ENCODE results near the gene SELENOV.

SELENOV gene

DNA sequence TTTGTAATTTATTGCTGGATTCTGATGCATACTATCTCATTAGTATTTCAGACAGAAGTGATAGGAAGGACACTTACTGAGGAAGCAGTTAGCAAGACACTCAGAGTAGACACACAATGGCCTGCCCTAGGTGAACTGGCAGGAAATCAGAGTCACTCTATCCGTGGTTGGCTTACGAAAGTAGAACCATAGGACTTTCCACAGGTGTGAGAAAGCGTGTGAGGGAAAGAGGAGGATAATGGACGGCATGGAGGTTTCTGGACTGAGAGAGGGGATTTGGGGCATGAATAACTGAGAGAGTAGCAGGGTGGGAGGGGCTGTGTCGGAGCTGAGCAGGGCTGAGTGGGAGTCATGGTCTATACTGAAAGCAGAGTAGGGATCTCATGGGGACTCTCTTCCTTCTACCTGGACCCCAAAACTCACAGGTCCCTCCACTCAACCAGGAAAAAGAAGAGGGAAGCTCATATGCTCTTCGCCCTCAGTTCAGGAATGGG is 43.7 kb downstream of the SELENOV start:
- peak; percentile 7 for DNase-seq

DNA sequence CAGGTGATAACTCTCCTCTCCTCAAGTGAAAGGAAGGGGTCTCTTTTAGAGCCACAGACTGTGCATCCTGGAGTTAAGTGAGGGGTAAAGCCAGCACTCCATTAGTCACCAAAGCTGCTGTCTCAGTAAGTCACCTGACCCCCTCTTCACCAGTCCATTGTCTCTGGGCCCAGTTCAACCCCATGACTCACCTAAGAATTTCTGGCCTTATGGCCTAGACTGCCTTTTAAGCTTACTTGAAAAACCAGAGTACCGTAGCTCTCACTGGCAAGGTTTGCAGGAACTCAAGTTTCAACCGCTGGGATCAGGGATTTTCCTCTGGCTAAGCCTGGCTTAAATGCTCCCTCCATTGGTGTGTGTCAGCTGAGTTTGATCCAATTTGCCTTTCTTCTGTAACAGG is 48.5 kb downstream of the SELENOV start:
- no peak for DNase-seq

DNA sequence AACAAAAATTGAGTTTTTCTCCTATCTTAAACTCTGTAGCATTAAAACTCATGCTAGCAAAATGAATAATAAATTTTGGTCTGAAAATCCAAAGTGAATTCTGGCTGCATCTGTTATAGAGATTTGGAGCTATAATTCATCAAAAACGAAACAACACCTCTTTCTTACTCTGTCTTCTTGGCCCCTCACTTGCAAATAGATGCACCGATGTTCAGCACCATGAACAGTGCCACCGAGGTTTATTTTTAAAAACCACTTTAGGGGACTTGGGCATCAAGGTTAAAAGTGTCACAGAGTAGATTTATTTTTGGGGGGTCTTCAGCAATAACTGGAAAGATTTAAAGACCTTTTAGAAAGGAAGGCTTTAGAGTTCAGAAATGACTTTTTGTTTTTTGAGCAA is 51.1 kb downstream of the SELENOV start:
- no peak for DNase-seq

DNA sequence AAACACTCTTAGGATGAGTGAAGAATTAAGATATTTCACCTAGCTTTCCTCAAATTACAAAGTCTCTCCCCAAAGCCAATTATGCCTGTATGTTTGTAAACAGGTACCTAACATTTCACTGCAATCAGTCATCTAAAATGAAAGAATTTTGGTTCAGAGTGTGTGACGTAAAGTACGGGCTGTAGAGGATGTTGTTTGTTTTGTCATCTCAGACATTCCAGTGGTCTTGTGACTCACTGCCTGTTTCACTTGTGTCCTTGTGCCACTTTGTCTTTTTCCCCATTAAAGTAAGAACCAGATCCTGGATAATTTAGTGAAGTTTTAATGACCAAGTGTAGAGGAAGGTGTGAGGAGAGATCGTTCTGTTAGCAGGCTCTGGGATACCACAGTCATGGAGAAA is 53.7 kb downstream of the SELENOV start:
- no peak for DNase-seq
